ENCODE results near the gene CMIP.

GRCh38 chr16:81408409-81408950 lies 36.1 kb upstream of the CMIP start:
- TF ChIP-seq, protein P1, sequence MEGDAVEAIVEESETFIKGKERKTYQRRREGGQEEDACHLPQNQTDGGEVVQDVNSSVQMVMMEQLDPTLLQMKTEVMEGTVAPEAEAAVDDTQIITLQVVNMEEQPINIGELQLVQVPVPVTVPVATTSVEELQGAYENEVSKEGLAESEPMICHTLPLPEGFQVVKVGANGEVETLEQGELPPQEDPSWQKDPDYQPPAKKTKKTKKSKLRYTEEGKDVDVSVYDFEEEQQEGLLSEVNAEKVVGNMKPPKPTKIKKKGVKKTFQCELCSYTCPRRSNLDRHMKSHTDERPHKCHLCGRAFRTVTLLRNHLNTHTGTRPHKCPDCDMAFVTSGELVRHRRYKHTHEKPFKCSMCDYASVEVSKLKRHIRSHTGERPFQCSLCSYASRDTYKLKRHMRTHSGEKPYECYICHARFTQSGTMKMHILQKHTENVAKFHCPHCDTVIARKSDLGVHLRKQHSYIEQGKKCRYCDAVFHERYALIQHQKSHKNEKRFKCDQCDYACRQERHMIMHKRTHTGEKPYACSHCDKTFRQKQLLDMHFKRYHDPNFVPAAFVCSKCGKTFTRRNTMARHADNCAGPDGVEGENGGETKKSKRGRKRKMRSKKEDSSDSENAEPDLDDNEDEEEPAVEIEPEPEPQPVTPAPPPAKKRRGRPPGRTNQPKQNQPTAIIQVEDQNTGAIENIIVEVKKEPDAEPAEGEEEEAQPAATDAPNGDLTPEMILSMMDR (IDR thresholded peaks at IDR 0.05), result no peak
- TF ChIP-seq POLR2A (IDR thresholded peaks at IDR 0.05) (no peak), POLR2AphosphoS5 (IDR thresholded peaks at IDR 0.05) (no peak)
